SK-N-MC (cell line): ENCODE results near the gene LONP2.

Source experiments
- EZH2 ChIP-seq: fragments of 200-600 bp; sonication (generic); IDR thresholded peaks from one replicate; pipeline ENCODE4 v1.6.1; 2017; ENCODE audit warnings: antibody characterized with exemption
- FOXP2 ChIP-seq: optimal IDR thresholded peaks from 2 replicates; pipeline ENCODE3; 2011; ENCODE audit warnings: mild to moderate bottlenecking, moderate library complexity; ENCODE audit not compliant: insufficient read depth; ENCODE audit errors: extremely low read length, control extremely low read depth
- POLR2AphosphoS5 ChIP-seq: IDR thresholded peaks from 2 replicates; pipeline ENCODE4 v1.6.1; 2012; ENCODE audit warnings: mild to moderate bottlenecking, low read depth, low read length, borderline replicate concordance

- TF ChIP-seq FOXP2 (no peak), POLR2AphosphoS5 (no peak), EZH2 (no peak)
These were observed 138.0 kb downstream of the LONP2 start for GRCh38 chr16:48382131-48382530.
